K562 (cell line): ENCODE data around the gene NRSN2. TPM values are rescaled to one million over a fixed set of nuclear protein-coding genes. Genes with fewer than 3 reads are reported as not detected.

ENCODE experiments used
- ARNT ChIP-seq, 2 experiments: fragments of 450-650 bp; IDR thresholded peaks; 2 replicates each; pipeline ENCODE4 v1.6.1; 2016; ENCODE audit warnings: mild to moderate bottlenecking in 1 of 2
- ATF2 ChIP-seq: sonication (generic); formaldehyde crosslinking; IDR thresholded peaks from 2 replicates; pipeline ENCODE4 v1.8.1; 2022; ENCODE audit warnings: missing genetic modification reagents
- BMI1 ChIP-seq: fragments of 150-350 bp; IDR thresholded peaks from 2 replicates; pipeline ENCODE4 v1.6.1; 2014; ENCODE audit warnings: low read length
- CBX3 ChIP-seq, 2 experiments: IDR thresholded peaks; 1 replicate in 1 of 2; 2 replicates in 1 of 2; pipeline ENCODE4 v1.6.1; 2012; ENCODE audit warnings: inconsistent platforms in 2 of 2, low read length in 2 of 2, borderline replicate concordance in 1 of 2, control low read depth in 1 of 2
- EWSR1 ChIP-seq: fragments of 450-650 bp; IDR thresholded peaks from 2 replicates; pipeline ENCODE4 v1.6.1; 2018; ENCODE audit warnings: borderline replicate concordance, mild to moderate bottlenecking, low read depth, moderate library complexity; ENCODE audit not compliant: partially characterized antibody
- IFI16 ChIP-seq: fragments of 250-450 bp; sonication (Bioruptor Pico); IDR thresholded peaks from 2 replicates; pipeline ENCODE4 v2.1.2; 2022; ENCODE audit warnings: mild to moderate bottlenecking, inconsistent platforms
- KDM5B ChIP-seq: fragments of 200-600 bp; sonication (generic); IDR thresholded peaks from 2 replicates; pipeline ENCODE4 v1.6.1; 2012; ENCODE audit warnings: low read depth, mild to moderate bottlenecking, moderate library complexity, low read length, control low read depth, inconsistent platforms; ENCODE audit not compliant: insufficient replicate concordance
- KLF1 ChIP-seq: fragments of 450-650 bp; IDR thresholded peaks from 2 replicates; pipeline ENCODE4 v1.6.1; 2016; ENCODE audit warnings: missing genetic modification characterization, missing compliant biosample characterization
- MAFF ChIP-seq: IDR thresholded peaks from 2 replicates; pipeline ENCODE4 v1.6.1; 2012; ENCODE audit warnings: low read length, improper control_type of control experiment
- MBD2 ChIP-seq: sonication (generic); IDR thresholded peaks from 2 replicates; pipeline ENCODE4 v1.6.1; 2016; ENCODE audit warnings: low read depth, borderline replicate concordance
- NCOA4 ChIP-seq: fragments of 450-650 bp; IDR thresholded peaks from 2 replicates; pipeline ENCODE4 v1.6.1; 2018; ENCODE audit warnings: mild to moderate bottlenecking; ENCODE audit not compliant: partially characterized antibody
- PRPF4 ChIP-seq: fragments of 200-400 bp; formaldehyde crosslinking; IDR thresholded peaks from one replicate; pipeline ENCODE4 v1.6.1; 2017; ENCODE audit warnings: low read length, low read depth, mild to moderate bottlenecking; ENCODE audit not compliant: insufficient read depth, poor library complexity, severe bottlenecking
- PYGO2 ChIP-seq: fragments of 450-650 bp; IDR thresholded peaks from 2 replicates; pipeline ENCODE4 v1.6.1; 2016; ENCODE audit warnings: mild to moderate bottlenecking, missing genetic modification characterization, moderate library complexity, missing compliant biosample characterization
- RBFOX2 ChIP-seq: fragments of 200-400 bp; formaldehyde crosslinking; IDR thresholded peaks from 2 replicates; pipeline ENCODE4 v1.6.1; 2017; ENCODE audit warnings: low read depth, mild to moderate bottlenecking, low read length, moderate library complexity
- SMARCC2 ChIP-seq: fragments of 450-650 bp; IDR thresholded peaks from 2 replicates; pipeline ENCODE4 v1.6.1; 2017; ENCODE audit warnings: antibody characterized with exemption, moderate library complexity, mild to moderate bottlenecking, low read depth
- SRSF9 ChIP-seq: fragments of 200-400 bp; formaldehyde crosslinking; IDR thresholded peaks from 2 replicates; pipeline ENCODE4 v1.6.1; 2017; ENCODE audit warnings: low read depth, low read length, borderline replicate concordance
- TAF15 ChIP-seq: fragments of 200-400 bp; formaldehyde crosslinking; IDR thresholded peaks from 2 replicates; pipeline ENCODE4 v1.6.1; 2017; ENCODE audit warnings: mild to moderate bottlenecking, low read depth, low read length, moderate library complexity
- TEAD4 ChIP-seq, 2 experiments: sonication (generic) in 1 of 2; formaldehyde crosslinking in 1 of 2; IDR thresholded peaks; 2 replicates each; pipeline versions ENCODE4 v1.6.1 to v1.8.0; 2012 to 2022; ENCODE audit warnings: borderline replicate concordance in 1 of 2, inconsistent platforms in 1 of 2, low read length in 1 of 2, mild to moderate bottlenecking in 1 of 2, missing genetic modification reagents in 1 of 2
- VEZF1 ChIP-seq: fragments of 200-800 bp; sonication (Bioruptor generic); IDR thresholded peaks from 2 replicates; pipeline ENCODE4 v1.6.1; 2017; ENCODE audit warnings: missing genetic modification characterization, missing compliant biosample characterization
- YY1 ChIP-seq, 3 experiments: IDR thresholded peaks; 2 replicates each; pipeline ENCODE4 v1.6.1; 2011; ENCODE audit warnings: low read length in 2 of 3, mild to moderate bottlenecking in 2 of 3, moderate library complexity in 2 of 3, borderline replicate concordance in 1 of 3, control low read depth in 1 of 3, low read depth in 1 of 3; ENCODE audit not compliant: insufficient read depth in 3 of 3, insufficient replicate concordance in 2 of 3, control insufficient read depth in 1 of 3, insufficient read length in 1 of 3; ENCODE audit errors: extremely low read depth in 1 of 3
- ZNF197 ChIP-seq: fragments of 200-800 bp; sonication (Bioruptor generic); IDR thresholded peaks from 2 replicates; pipeline ENCODE4 v1.6.1; 2016; ENCODE audit warnings: low read depth, missing genetic modification characterization, missing compliant biosample characterization
- ZNF655 ChIP-seq: fragments of 250-450 bp; sonication (Bioruptor Pico); IDR thresholded peaks from 2 replicates; pipeline ENCODE4 v1.5.0; 2021
- polyA plus RNA-seq, 8 experiments: library from polyadenylated mRNA; depleted of rRNA in 4 of 8; stranded (reverse) in 5 of 8; unstranded in 3 of 8; fragments of >200 nt; fragmentation: Nextera tagmentation in 2 of 8; fragmentation: Illumina TruSeq in 1 of 8; extraction: Ambion mirVana in 2 of 8; extraction: Trizol in 1 of 8; gene quantifications; 2 replicates each; pipeline versions ENCODE4 v1.2.1 to v1.2.3, GENCODE V29; 2011 to 2014; ENCODE audit warnings: inconsistent platforms in 1 of 8, missing spikeins in 1 of 8
- total RNA-seq, 7 experiments: library from RNA; depleted of rRNA in 6 of 7; stranded (reverse); fragments of >200 nt in 6 of 7; fragmentation: Illumina TruSeq in 2 of 7; extraction: Trizol in 2 of 7; gene quantifications; 2 replicates each; pipeline versions ENCODE4 v1.2.1 to v1.2.3, GENCODE V29; 2011 to 2021; ENCODE audit warnings: low replicate concordance in 1 of 7

NRSN2 gene
- total and polyA plus RNA-seq, 9 of the 15 experiments (the other 6 are each of a cell fraction or from before 2014, with no cell fraction given), result 7.5 to 29.7 (median 11.1) TPM

GRCh38 chr20:325889-326644, 20.8 kb upstream of the NRSN2 start (continued):
- TF ChIP-seq IFI16 (CRISPR knock-in tag) (no peak), BMI1 (no peak), ZNF197 (CRISPR knock-in tag) (no peak), ZNF655 (no peak), VEZF1 (CRISPR knock-in tag) (no peak; the same call in 1 of the 2 replicates), NCOA4 (no peak), CBX3 (IDR thresholded peaks at IDR 0.05; ENCODE audit: borderline replicate concordance in 1 of 2, low read length in 2 of 2) (no peak), SMARCC2 (no peak), PRPF4 (peak; percentile 17), RBFOX2 (peak; percentile 73), TAF15 (no peak), TEAD4 (IDR thresholded peaks at IDR 0.05; ENCODE audit: low read length) (no peak), TEAD4 (CRISPR knock-in tag; IDR thresholded peaks at IDR 0.05; ENCODE audit: borderline replicate concordance) (no peak), KLF1 (tag) (no peak), SRSF9 (no peak), ARNT (IDR thresholded peaks at IDR 0.05) (no peak), PYGO2 (tag) (no peak), EWSR1 (no peak), ATF2 (no peak), YY1 (IDR thresholded peaks at IDR 0.05; ENCODE audit: borderline replicate concordance in 1 of 3, control insufficient read depth in 1 of 3, extremely low read depth in 1 of 3, insufficient read depth in 3 of 3, insufficient read length in 1 of 3, insufficient replicate concordance in 2 of 3, low read depth in 1 of 3, low read length in 2 of 3) (peak in 1 of 3 experiments; percentile 64), MAFF (no peak), MBD2 (no peak), KDM5B (peak; percentile 69)
